ENCODE data around the gene NLGN1.

NLGN1 gene

GRCh38 chr3:173614522-173614921, 217.0 kb downstream of the NLGN1 start:
- H3K9me3 ChIP-seq (ENCODE audit: low read length) = no peaks in the 10 kb centered on the region
- peaks cover 11% of the 10 kb centered on the region for H3K4me1 ChIP-seq (ENCODE audit: insufficient read depth, low read length)
- H3K4me3 ChIP-seq (ENCODE audit: low read depth in 1 of 2, low read length in 2 of 2) = no peak overlapping the region
- no peaks in the 10 kb centered on the region for H3K27me3 ChIP-seq (ENCODE audit: control insufficient read depth in 1 of 2, insufficient read depth in 2 of 2, low read length in 2 of 2)
- no peak overlapping the region for H3K9ac ChIP-seq (ENCODE audit: low read length)
- H3K27ac ChIP-seq (ENCODE audit: low read depth, low read length) = no peak overlapping the region
- H3K36me3 ChIP-seq (ENCODE audit: insufficient read depth, low read length) = no peaks in the 10 kb centered on the region

GRCh38 chr3:173615661-173616060, 218.1 kb downstream of the NLGN1 start:
- Histone ChIP-seq H3K27ac (ENCODE audit: low read depth, low read length) (no peak overlapping the region), H3K36me3 (ENCODE audit: insufficient read depth, low read length) (no peaks in the 10 kb centered on the region), H3K27me3 (ENCODE audit: control insufficient read depth in 1 of 2, insufficient read depth in 2 of 2, low read length in 2 of 2) (no peaks in the 10 kb centered on the region), H3K4me1 (ENCODE audit: insufficient read depth, low read length) (peaks cover 11% of the 10 kb centered on the region), H3K9me3 (ENCODE audit: low read length) (no peaks in the 10 kb centered on the region), H3K9ac (ENCODE audit: low read length) (no peak overlapping the region), H3K4me3 (ENCODE audit: low read depth in 1 of 2, low read length in 2 of 2) (no peak overlapping the region)

- Histone ChIP-seq H3K9me3 (ENCODE audit: low read length) (no peaks in the 10 kb centered on the region), H3K27ac (ENCODE audit: low read depth, low read length) (no peak overlapping the region), H3K27me3 (ENCODE audit: control insufficient read depth in 1 of 2, insufficient read depth in 2 of 2, low read length in 2 of 2) (no peaks in the 10 kb centered on the region), H3K9ac (ENCODE audit: low read length) (no peak overlapping the region), H3K4me1 (ENCODE audit: insufficient read depth, low read length) (peaks cover 15% of the 10 kb centered on the region), H3K4me3 (ENCODE audit: low read depth in 1 of 2, low read length in 2 of 2) (no peak overlapping the region), H3K36me3 (ENCODE audit: insufficient read depth, low read length) (no peaks in the 10 kb centered on the region)
These were observed 219.9 kb downstream of the NLGN1 start for GRCh38 chr3:173617490-173617889.

GRCh38 chr3:173618148-173618547, 220.6 kb downstream of the NLGN1 start:
- H3K4me1 ChIP-seq (ENCODE audit: insufficient read depth, low read length) = peaks cover 15% of the 10 kb centered on the region
- H3K4me3 ChIP-seq (ENCODE audit: low read depth in 1 of 2, low read length in 2 of 2) = no peak overlapping the region
- no peak overlapping the region for H3K9ac ChIP-seq (ENCODE audit: low read length)
- H3K27me3 ChIP-seq (ENCODE audit: control insufficient read depth in 1 of 2, insufficient read depth in 2 of 2, low read length in 2 of 2) = no peaks in the 10 kb centered on the region
- H3K9me3 ChIP-seq (ENCODE audit: low read length) = no peaks in the 10 kb centered on the region
- no peaks in the 10 kb centered on the region for H3K36me3 ChIP-seq (ENCODE audit: insufficient read depth, low read length)
- H3K27ac ChIP-seq (ENCODE audit: low read depth, low read length) = no peak overlapping the region

DNA sequence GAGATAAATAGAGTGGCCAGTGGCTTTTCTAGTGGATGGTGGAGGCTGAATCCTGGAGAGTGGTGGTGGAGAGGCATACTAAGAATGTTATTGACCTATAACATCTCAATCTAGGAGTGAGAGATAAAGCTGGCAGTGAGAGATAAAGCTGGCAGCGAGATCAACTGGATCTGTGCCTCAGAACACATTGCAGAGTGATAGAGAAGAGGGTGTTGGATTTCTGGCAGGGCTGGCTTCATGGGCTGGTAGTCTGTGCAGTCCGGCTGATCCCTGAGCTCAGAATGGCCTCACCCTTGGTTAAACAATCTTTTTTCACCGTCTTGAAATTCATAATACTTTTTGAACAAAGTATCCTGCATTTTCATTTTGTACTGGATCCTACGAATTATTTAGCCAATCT, 221.2 kb downstream of the NLGN1 start:
- Histone ChIP-seq H3K36me3 (ENCODE audit: insufficient read depth, low read length) (no peaks in the 10 kb centered on the region), H3K4me1 (ENCODE audit: insufficient read depth, low read length) (peaks cover 15% of the 10 kb centered on the region), H3K9me3 (ENCODE audit: low read length) (no peaks in the 10 kb centered on the region), H3K4me3 (ENCODE audit: low read depth in 1 of 2, low read length in 2 of 2) (no peak overlapping the region), H3K9ac (ENCODE audit: low read length) (no peak overlapping the region), H3K27me3 (ENCODE audit: control insufficient read depth in 1 of 2, insufficient read depth in 2 of 2, low read length in 2 of 2) (no peaks in the 10 kb centered on the region), H3K27ac (ENCODE audit: low read depth, low read length) (no peak overlapping the region)

- H3K4me3 ChIP-seq (ENCODE audit: low read depth in 1 of 2, low read length in 2 of 2) = no peak overlapping the region
- no peaks in the 10 kb centered on the region for H3K9me3 ChIP-seq (ENCODE audit: low read length)
- H3K27ac ChIP-seq (ENCODE audit: low read depth, low read length) = no peak overlapping the region
- no peaks in the 10 kb centered on the region for H3K27me3 ChIP-seq (ENCODE audit: control insufficient read depth in 1 of 2, insufficient read depth in 2 of 2, low read length in 2 of 2)
- no peak overlapping the region for H3K9ac ChIP-seq (ENCODE audit: low read length)
- no peaks in the 10 kb centered on the region for H3K36me3 ChIP-seq (ENCODE audit: insufficient read depth, low read length)
- H3K4me1 ChIP-seq (ENCODE audit: insufficient read depth, low read length) = peaks cover 15% of the 10 kb centered on the region
These were observed 224.6 kb downstream of the NLGN1 start for GRCh38 chr3:173622166-173622565.

DNA sequence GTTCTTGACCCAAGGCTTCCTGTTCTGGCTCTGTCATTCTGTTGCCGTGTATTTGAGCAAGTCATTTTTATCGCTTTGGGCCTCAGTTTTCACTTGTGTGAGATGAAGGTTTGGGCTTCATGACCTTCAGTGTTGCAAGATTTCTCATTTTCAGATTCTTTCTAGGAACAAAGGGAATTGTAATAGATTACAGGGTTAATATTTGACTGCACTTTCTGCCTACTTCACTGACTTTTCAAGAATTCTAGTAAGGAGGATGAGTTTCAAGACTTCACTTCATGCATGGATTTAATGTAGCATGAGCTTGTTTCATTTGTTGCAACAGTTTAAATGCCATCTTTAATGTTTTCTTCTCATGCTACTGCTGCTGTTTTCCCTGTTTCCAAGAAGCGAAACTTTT, 226.5 kb downstream of the NLGN1 start:
- H3K9me3 ChIP-seq (ENCODE audit: low read length) = no peaks in the 10 kb centered on the region
- no peak overlapping the region for H3K9ac ChIP-seq (ENCODE audit: low read length)
- H3K4me3 ChIP-seq (ENCODE audit: low read depth in 1 of 2, low read length in 2 of 2) = no peak overlapping the region
- H3K4me1 ChIP-seq (ENCODE audit: insufficient read depth, low read length) = peaks cover 3% of the 10 kb centered on the region
- no peak overlapping the region for H3K27ac ChIP-seq (ENCODE audit: low read depth, low read length)
- H3K36me3 ChIP-seq (ENCODE audit: insufficient read depth, low read length) = no peaks in the 10 kb centered on the region
- no peaks in the 10 kb centered on the region for H3K27me3 ChIP-seq (ENCODE audit: control insufficient read depth in 1 of 2, insufficient read depth in 2 of 2, low read length in 2 of 2)

- Histone ChIP-seq H3K9me3 (ENCODE audit: low read length) (no peaks in the 10 kb centered on the region), H3K9ac (ENCODE audit: low read length) (no peak overlapping the region), H3K4me1 (ENCODE audit: insufficient read depth, low read length) (no peaks in the 10 kb centered on the region), H3K27me3 (ENCODE audit: control insufficient read depth in 1 of 2, insufficient read depth in 2 of 2, low read length in 2 of 2) (no peaks in the 10 kb centered on the region), H3K4me3 (ENCODE audit: low read depth in 1 of 2, low read length in 2 of 2) (no peak overlapping the region), H3K27ac (ENCODE audit: low read depth, low read length) (no peak overlapping the region), H3K36me3 (ENCODE audit: insufficient read depth, low read length) (no peaks in the 10 kb centered on the region)
These were observed 233.3 kb downstream of the NLGN1 start for GRCh38 chr3:173630849-173631248.

DNA sequence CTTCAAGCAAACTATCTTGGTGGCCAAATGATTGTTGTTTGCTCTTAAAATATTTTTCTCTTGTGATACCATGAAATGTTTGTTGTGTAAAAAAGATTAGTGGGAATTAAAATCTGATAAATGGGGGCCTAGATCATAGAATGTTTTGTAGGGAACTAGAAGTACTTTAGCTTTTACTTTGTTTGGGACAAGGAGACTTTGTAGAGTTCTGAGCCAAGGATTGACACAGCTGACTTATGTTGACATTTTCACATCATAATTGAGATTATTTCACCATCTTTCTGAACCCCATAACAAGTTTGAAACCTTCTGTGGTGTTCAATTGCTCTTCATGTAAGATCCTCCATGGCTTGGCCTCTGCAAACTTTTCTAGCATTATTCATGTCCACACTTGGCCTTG, 235.4 kb downstream of the NLGN1 start:
- H3K36me3 ChIP-seq (ENCODE audit: insufficient read depth, low read length) = no peaks in the 10 kb centered on the region
- H3K27ac ChIP-seq (ENCODE audit: low read depth, low read length) = no peak overlapping the region
- no peak overlapping the region for H3K9ac ChIP-seq (ENCODE audit: low read length)
- no peaks in the 10 kb centered on the region for H3K9me3 ChIP-seq (ENCODE audit: low read length)
- H3K4me3 ChIP-seq (ENCODE audit: low read depth in 1 of 2, low read length in 2 of 2) = no peak overlapping the region
- no peaks in the 10 kb centered on the region for H3K27me3 ChIP-seq (ENCODE audit: control insufficient read depth in 1 of 2, insufficient read depth in 2 of 2, low read length in 2 of 2)
- H3K4me1 ChIP-seq (ENCODE audit: insufficient read depth, low read length) = no peaks in the 10 kb centered on the region

DNA sequence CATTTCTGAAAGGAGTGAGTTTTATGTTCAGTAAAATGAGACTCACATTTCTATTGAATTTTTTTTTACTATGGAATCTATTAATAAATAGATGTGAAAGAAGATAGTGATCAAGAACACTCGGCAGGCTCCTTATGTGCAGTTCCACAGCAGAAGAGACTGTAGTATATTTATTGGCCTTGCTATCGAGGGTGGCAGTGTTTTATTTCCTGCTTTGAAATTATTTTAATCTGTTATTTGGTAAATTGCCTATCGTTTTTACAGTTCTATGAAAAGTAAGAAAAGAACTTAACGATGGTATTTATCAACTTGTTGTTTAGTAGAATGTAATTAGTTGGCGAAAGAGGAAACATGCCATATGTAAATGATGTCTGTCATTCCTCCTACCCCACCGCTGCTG, 238.3 kb downstream of the NLGN1 start:
- H3K4me3 ChIP-seq (ENCODE audit: low read depth in 1 of 2, low read length in 2 of 2) = no peak overlapping the region
- H3K36me3 ChIP-seq (ENCODE audit: insufficient read depth, low read length) = no peaks in the 10 kb centered on the region
- no peak overlapping the region for H3K9ac ChIP-seq (ENCODE audit: low read length)
- H3K27ac ChIP-seq (ENCODE audit: low read depth, low read length) = no peak overlapping the region
- peaks cover 11% of the 10 kb centered on the region for H3K4me1 ChIP-seq (ENCODE audit: insufficient read depth, low read length)
- H3K9me3 ChIP-seq (ENCODE audit: low read length) = no peaks in the 10 kb centered on the region
- no peaks in the 10 kb centered on the region for H3K27me3 ChIP-seq (ENCODE audit: control insufficient read depth in 1 of 2, insufficient read depth in 2 of 2, low read length in 2 of 2)

- Histone ChIP-seq H3K27ac (ENCODE audit: low read depth, low read length) (no peak overlapping the region), H3K4me1 (ENCODE audit: insufficient read depth, low read length) (peaks cover 11% of the 10 kb centered on the region), H3K27me3 (ENCODE audit: control insufficient read depth in 1 of 2, insufficient read depth in 2 of 2, low read length in 2 of 2) (no peaks in the 10 kb centered on the region), H3K9ac (ENCODE audit: low read length) (no peak overlapping the region), H3K36me3 (ENCODE audit: insufficient read depth, low read length) (no peaks in the 10 kb centered on the region), H3K9me3 (ENCODE audit: low read length) (no peaks in the 10 kb centered on the region), H3K4me3 (ENCODE audit: low read depth in 1 of 2, low read length in 2 of 2) (no peak overlapping the region)
These were observed 241.6 kb downstream of the NLGN1 start for GRCh38 chr3:173639098-173639497.

DNA sequence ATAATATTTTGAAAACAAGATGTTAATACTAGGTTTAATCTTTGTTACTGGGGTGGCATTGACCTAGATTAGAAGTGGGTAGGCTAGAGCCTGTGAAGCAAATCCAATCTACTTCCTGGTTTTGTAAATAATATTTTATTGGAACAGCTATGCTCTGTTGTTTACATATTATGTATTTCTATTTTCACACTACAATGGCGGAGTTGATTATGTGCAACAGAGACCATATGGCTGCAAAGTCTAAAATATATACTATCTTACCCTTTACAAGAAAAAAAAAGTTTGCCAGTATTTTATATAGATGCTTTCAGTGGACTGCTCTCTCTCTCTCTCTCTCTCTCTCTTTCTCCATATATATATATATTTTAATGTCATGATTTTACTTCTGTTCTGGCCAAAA, 244.2 kb downstream of the NLGN1 start:
- peaks cover 11% of the 10 kb centered on the region for H3K4me1 ChIP-seq (ENCODE audit: insufficient read depth, low read length)
- no peak overlapping the region for H3K4me3 ChIP-seq (ENCODE audit: low read depth in 1 of 2, low read length in 2 of 2)
- H3K27ac ChIP-seq (ENCODE audit: low read depth, low read length) = no peak overlapping the region
- H3K36me3 ChIP-seq (ENCODE audit: insufficient read depth, low read length) = no peaks in the 10 kb centered on the region
- no peaks in the 10 kb centered on the region for H3K9me3 ChIP-seq (ENCODE audit: low read length)
- H3K27me3 ChIP-seq (ENCODE audit: control insufficient read depth in 1 of 2, insufficient read depth in 2 of 2, low read length in 2 of 2) = no peaks in the 10 kb centered on the region
- no peak overlapping the region for H3K9ac ChIP-seq (ENCODE audit: low read length)

Measured in muscle layer of colon (tissue), 2 donors.